ENCODE measurements around the gene ADAMTS7.
A peak's percentile ranks its signal among the peaks of the same experiment; 100 is the strongest.
"Not testable (repeated sequence)": the region's sequence is repeated elsewhere in the genome, so short reads cannot be mapped to it uniquely, and the experiment has no call there.

The ADAMTS7 gene

DNA sequence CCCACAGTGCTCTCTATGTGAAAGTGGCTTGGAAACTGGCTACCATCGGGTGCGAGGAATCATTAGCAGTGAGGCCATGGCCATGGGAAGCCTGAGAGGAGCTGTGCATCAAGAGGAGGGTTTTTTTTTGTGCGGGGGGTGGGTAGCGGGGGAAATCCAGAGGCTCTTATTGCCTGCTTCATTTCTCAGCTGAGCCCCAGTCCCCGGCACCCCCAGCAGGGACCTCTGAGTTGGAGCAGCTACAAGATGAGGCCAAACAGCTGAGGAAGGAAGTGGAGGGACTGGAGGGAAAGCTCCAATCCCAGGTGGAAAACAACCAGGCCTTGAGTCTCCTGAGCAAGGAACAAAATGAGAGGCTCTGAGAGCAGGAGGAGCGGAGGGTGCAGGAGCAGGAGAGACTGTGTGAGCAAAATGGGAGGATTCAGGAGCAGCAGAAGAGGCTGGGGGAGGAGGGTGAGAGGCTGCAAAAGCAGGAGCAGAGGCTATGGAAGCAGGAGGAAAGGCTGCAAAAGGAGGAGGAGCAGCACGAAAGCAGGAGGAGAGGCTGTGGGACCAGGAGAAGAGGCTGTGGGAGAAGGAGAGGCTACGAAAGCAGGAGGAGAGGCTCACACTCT, 76.7 kb downstream of the ADAMTS7 start:
- Histone ChIP-seq H3K27me3 (ENCODE audit: insufficient read depth, low read depth, severe bottlenecking) (no peaks in the 10 kb centered on the region), H3K27ac (no peak overlapping the region), H3K4me3 (ENCODE audit: low read depth, low read length) (no peak overlapping the region), H3K9me3 (ENCODE audit: severe bottlenecking) (no peaks in the 10 kb centered on the region), H3K36me3 (no peaks in the 10 kb centered on the region)
- no peak for DNase-seq
- no peak for TF ChIP-seq CTCF (IDR thresholded peaks at IDR 0.05; ENCODE audit: low read depth, low read length)

DNA sequence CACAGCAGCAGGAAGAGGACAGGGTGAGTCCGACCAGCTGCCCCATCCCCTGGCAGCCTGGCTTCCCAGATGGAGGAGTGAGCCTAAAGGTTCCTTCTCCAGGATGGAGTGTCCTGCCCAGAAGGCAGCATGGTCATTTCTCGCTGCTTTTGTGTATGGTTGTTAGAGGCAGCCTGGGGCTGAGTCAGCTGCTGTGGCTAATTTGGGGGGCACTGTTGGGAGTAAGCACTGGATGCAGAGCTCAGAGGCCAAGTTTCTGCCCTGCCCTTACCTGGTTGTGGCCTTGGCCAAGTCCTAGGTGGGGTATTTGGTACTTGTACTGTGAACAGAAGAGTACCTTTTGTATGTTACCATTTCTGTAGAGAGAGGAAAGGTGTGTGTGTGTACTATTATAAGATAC, 78.6 kb downstream of the ADAMTS7 start:
- H3K27ac ChIP-seq, result no peak overlapping the region
- TF ChIP-seq CTCF (IDR thresholded peaks at IDR 0.05; ENCODE audit: low read depth, low read length), result no peak
- H3K27me3 ChIP-seq (ENCODE audit: insufficient read depth, low read depth, severe bottlenecking), result no peaks in the 10 kb centered on the region
- H3K4me3 ChIP-seq (ENCODE audit: low read depth, low read length), result no peak overlapping the region
- H3K9me3 ChIP-seq (ENCODE audit: severe bottlenecking), result no peaks in the 10 kb centered on the region
- no peak for DNase-seq
- no peaks in the 10 kb centered on the region for H3K36me3 ChIP-seq

DNA sequence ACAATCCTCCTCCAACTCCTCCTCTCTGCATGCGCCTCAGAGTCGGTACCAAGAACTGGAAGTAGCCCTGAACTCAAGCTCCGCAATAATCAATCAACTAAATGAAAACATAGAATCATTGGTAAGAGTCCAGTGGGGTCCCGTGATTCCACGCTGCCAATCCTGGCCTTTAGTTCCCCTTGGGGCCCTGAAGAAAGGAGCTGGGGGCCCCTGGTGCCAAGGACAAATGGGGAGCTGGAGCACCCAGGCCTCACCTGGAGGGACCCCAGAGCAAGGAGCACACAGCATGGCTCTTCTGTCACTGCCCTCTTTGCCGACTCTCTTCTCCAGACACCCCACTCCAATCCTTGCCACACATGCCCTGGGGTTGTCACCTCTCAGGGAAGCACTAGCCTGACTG, 80.3 kb downstream of the ADAMTS7 start:
- Histone ChIP-seq H3K4me3 (ENCODE audit: low read depth, low read length) (no peak overlapping the region), H3K27ac (no peak overlapping the region), H3K9me3 (ENCODE audit: severe bottlenecking) (no peaks in the 10 kb centered on the region), H3K36me3 (no peaks in the 10 kb centered on the region), H3K27me3 (ENCODE audit: insufficient read depth, low read depth, severe bottlenecking) (no peaks in the 10 kb centered on the region)
- DNase-seq, result no peak
- TF ChIP-seq CTCF (IDR thresholded peaks at IDR 0.05; ENCODE audit: low read depth, low read length), result no peak

- not testable (repeated sequence) for H3K9me3 ChIP-seq (ENCODE audit: severe bottlenecking); H3K27ac ChIP-seq; H3K36me3 ChIP-seq; H3K27me3 ChIP-seq (ENCODE audit: insufficient read depth, low read depth, severe bottlenecking); DNase-seq; H3K4me3 ChIP-seq (ENCODE audit: low read depth, low read length)
Measured at GRCh38 chr15:78728427-78728826, 82.8 kb downstream of the ADAMTS7 start.

DNA sequence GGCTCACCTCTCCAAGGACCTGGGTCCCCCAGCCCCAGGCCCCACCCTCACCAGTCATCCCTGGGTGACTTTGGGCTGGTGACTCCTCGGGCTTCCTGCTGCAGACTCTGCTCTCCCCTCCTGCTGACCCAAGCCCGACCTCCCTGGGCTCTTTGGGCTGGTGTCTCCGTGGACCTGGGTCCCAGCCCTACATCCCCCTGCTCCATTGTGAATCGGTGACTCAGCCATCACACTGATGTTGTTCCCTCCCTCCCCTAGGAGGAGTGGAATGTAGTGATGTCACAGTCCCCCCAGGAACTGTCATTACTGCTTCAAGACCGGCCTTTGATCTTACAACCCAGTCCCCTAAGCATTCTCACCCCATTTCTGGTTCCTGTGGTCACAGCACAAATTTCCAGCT, 83.7 kb downstream of the ADAMTS7 start:
- Histone ChIP-seq H3K9me3 (ENCODE audit: severe bottlenecking) (no peaks in the 10 kb centered on the region), H3K4me3 (ENCODE audit: low read depth, low read length) (no peak overlapping the region), H3K27ac (no peak overlapping the region), H3K27me3 (ENCODE audit: insufficient read depth, low read depth, severe bottlenecking) (no peaks in the 10 kb centered on the region), H3K36me3 (no peaks in the 10 kb centered on the region)
- DNase-seq, result no peak
- TF ChIP-seq CTCF (IDR thresholded peaks at IDR 0.05; ENCODE audit: low read depth, low read length), result no peak

DNA sequence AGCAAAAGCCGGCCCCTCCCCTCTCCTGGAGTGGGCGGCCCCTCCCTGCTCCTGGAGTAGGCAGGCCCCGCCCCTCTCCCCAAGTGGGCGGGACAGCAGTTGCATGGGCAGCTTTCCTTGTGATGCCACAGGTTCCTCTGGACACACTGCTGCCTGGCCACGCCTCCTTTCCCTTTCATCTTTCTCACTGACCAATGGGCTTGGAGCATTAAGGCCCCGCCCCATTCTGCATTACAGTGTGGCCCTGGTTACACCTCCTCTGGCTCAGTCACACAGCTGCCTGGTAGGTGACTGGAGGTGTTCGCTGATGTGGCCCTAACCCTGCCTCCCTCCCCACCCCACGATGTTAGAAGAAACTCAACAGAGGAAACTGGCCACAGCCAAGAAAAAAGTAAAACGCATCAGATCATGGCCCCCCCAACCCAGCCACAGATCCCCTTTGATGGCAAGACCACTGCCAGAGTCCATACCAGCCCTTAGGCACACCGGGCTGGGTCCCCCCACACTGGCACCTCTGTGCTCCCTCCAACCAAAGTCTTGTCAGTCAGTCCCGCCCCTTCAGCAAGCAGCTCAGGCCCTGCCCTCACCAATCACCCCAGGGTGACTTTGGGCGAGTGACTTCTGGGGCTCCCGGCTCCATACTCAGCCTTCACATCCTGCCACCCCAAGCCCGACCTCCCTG, 84.3 kb downstream of the ADAMTS7 start:
- peak; percentile 55 for DNase-seq
- Histone ChIP-seq H3K27ac (no peak overlapping the region), H3K4me3 (ENCODE audit: low read depth, low read length) (no peak overlapping the region), H3K36me3 (no peaks in the 10 kb centered on the region), H3K27me3 (ENCODE audit: insufficient read depth, low read depth, severe bottlenecking) (no peaks in the 10 kb centered on the region), H3K9me3 (ENCODE audit: severe bottlenecking) (no peaks in the 10 kb centered on the region)
- no peak for TF ChIP-seq CTCF (IDR thresholded peaks at IDR 0.05; ENCODE audit: low read depth, low read length)

DNA sequence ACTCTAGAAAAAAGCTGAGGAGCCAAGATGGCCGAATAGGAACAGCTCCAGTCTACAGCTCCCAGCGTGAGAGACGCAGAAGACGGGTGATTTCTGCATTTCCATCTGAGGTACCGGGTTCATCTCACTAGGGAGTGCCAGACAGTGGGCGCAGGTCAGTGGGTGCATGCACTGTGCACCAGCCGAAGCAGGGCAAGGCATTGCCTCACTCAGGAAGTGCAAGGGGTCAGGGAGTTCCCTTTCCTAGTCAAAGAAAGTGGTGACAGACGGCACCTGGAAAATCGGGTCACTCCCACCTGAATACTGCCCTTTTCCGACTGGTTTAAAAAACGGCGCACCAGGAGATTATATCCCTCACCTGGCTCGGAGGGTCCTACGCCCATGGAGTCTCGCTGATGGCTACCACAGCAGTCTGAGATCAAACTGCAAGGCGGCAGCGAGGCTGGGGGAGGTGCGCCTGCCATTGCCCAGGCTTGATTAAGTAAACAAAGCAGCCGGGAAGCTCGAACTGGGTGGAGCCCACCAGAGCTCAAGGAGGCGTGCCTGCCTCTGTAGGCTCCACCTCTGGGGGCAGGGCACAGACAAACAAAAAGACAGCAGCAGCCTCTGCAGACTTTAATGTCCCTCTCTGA, 91.3 kb downstream of the ADAMTS7 start:
- not testable (repeated sequence) for H3K27me3 ChIP-seq (ENCODE audit: insufficient read depth, low read depth, severe bottlenecking); DNase-seq; H3K4me3 ChIP-seq (ENCODE audit: low read depth, low read length); H3K27ac ChIP-seq; H3K36me3 ChIP-seq; H3K9me3 ChIP-seq (ENCODE audit: severe bottlenecking)

All from WERI-Rb-1 (cell line).